Right lobe of liver (tissue), 6 donors: Measurements from ENCODE around the gene SERPINH1. TPM values are rescaled to one million over a fixed set of nuclear protein-coding genes. Genes with fewer than 3 reads are reported as not detected.

Experiments
- ATAC-seq, 4 donors: fragments of 200-7000 bp; cut with Tn5 transposase; one replicate each; pipeline ENCODE4 v1.9.1; 2020; ENCODE audit warnings: mild to moderate bottlenecking in 4 of 4, moderate library complexity in 4 of 4
- DNase-seq, 3 donors: peaks; one replicate each; pipeline ENCODE4 v3.0.0-alpha.2; 2020
- H3K27ac ChIP-seq, 3 donors: fragments of 200-600 bp; one replicate each; pipeline ENCODE4 v1.8.0; 2022
- H3K27me3 ChIP-seq, 2 donors: fragments of 200-600 bp; one replicate each; pipeline ENCODE4 v1.8.0; 2022
- H3K36me3 ChIP-seq, 4 donors: fragments of 200-600 bp; sonication (generic) in 1 of 4; one replicate each; pipeline versions ENCODE4 v1.5.1 to v1.8.0; 2017 to 2022; ENCODE audit warnings: control low read depth in 1 of 4
- H3K4me1 ChIP-seq, 4 donors: fragments of 200-600 bp; sonication (generic) in 1 of 4; one replicate each; pipeline versions ENCODE4 v1.5.1 to v1.8.0; 2017 to 2022; ENCODE audit warnings: control low read depth in 1 of 4
- H3K4me3 ChIP-seq, 3 donors: fragments of 200-600 bp; one replicate each; pipeline ENCODE4 v1.8.0; 2022
- H3K9me3 ChIP-seq, 4 donors: fragments of 200-600 bp; sonication (generic) in 1 of 4; one replicate each; pipeline versions ENCODE4 v1.5.1 to v1.8.0; 2017 to 2022; ENCODE audit warnings: control low read depth in 1 of 4
- CTCF ChIP-seq, 4 donors: fragments of 200-600 bp in 3 of 4; fragments of 450-650 bp in 1 of 4; IDR thresholded peaks; one replicate each; pipeline versions ENCODE4 v1.5.1 to v1.8.0; 2016 to 2022; ENCODE audit warnings: antibody characterized with exemption in 4 of 4, mild to moderate bottlenecking in 2 of 4
- POLR2A ChIP-seq: fragments of 450-650 bp; IDR thresholded peaks from one replicate; pipeline ENCODE4 v1.6.1; 2017; ENCODE audit warnings: antibody characterized with exemption, mild to moderate bottlenecking
- WGBS: methylation state at CpG from one replicate; pipeline ENCODE4 v1.1.6; 2018; ENCODE audit warnings: low coverage, low lambda C conversion rate; ENCODE audit not compliant: insufficient coverage; ENCODE audit errors: missing lambda C conversion rate; 5-methylcytosine and 5-hydroxymethylcytosine counted together
- intact Hi-C, 2 donors: fragments of 100-400 bp; cut with DNase I; formaldehyde crosslinking; loops; one replicate each; pipeline versions ENCODE4 v1.11.2 to v1.14.1; 2022
- total RNA-seq, 6 experiments: library from RNA; depleted of rRNA in 2 of 6; stranded (reverse); fragments of >200 nt in 2 of 6; fragmentation: NEBNext Ultra II Directional in 3 of 6; extraction: Animal tissue kit (Norgen Biotek cat#: 25700) in 3 of 6; gene quantifications; one replicate each; pipeline versions ENCODE4 v1.1.0 to v1.2.4, GENCODE V29; 2016 to 2023
- donor health status: DM: no; HTN: yes; CAD: no.
- donor health status: DM: no; HTN: no; CAD: no.
- donor health status: DM: no; HTN: no; CAD: no.
- donor health status: DM: no; HTN: yes; CAD: no.
- donor health status: DM: no; HTN: yes; CAD: no.

SERPINH1 gene
- total RNA-seq, 6 experiments from 2014 or later: 14.6 to 44.3 (median 33.8) TPM

- Histone ChIP-seq H3K4me1 (no peaks in the 10 kb centered on the region), H3K4me3 (no peak overlapping the region), H3K36me3 (no peaks in the 10 kb centered on the region), H3K27me3 (no peaks in the 10 kb centered on the region), H3K9me3 (no peaks in the 10 kb centered on the region), H3K27ac (peak overlapping the region in 1 of 3 donors; percentile 54)
- no peak for TF ChIP-seq CTCF (IDR thresholded peaks at IDR 0.05)
- TF ChIP-seq POLR2A: no peak
- intact Hi-C loops: no loop called here
- 79% methylated on average over 10 of the region's 12 CpGs for WGBS
- DNase-seq (no peak), ATAC-seq (no peak)
These were observed 6.8 kb upstream of the SERPINH1 start for GRCh38 chr11:75555079-75555811.

GRCh38 chr11:75556275-75556674, 5.8 kb upstream of the SERPINH1 start:
- 52% methylated on average over 3 of the region's 3 CpGs for WGBS
- no peak for ATAC-seq
- DNase-seq: no peak
- no peak for TF ChIP-seq POLR2A
- no peak for TF ChIP-seq CTCF (IDR thresholded peaks at IDR 0.05)
- intact Hi-C loops: no loop called here
- no peak overlapping the region for H3K4me3 ChIP-seq
- no peaks in the 10 kb centered on the region for H3K4me1 ChIP-seq
- no peaks in the 10 kb centered on the region for H3K27me3 ChIP-seq
- H3K9me3 ChIP-seq: no peaks in the 10 kb centered on the region
- H3K27ac ChIP-seq: no peak overlapping the region
- H3K36me3 ChIP-seq: no peaks in the 10 kb centered on the region

- no peaks in the 10 kb centered on the region for H3K36me3 ChIP-seq
- 73% methylated on average over 8 of the region's 17 CpGs for WGBS
- no peak for DNase-seq
- intact Hi-C loops: no loop called here
- ATAC-seq: no peak
- peak overlapping the region; percentile 47 to 78 (median 51) for H3K27ac ChIP-seq
- no peaks in the 10 kb centered on the region for H3K9me3 ChIP-seq
- no peak overlapping the region for H3K4me3 ChIP-seq
- no peaks in the 10 kb centered on the region for H3K27me3 ChIP-seq
- TF ChIP-seq CTCF (IDR thresholded peaks at IDR 0.05) (no peak), POLR2A (no peak)
- no peaks in the 10 kb centered on the region for H3K4me1 ChIP-seq
These were observed 4.2 kb upstream of the SERPINH1 start for GRCh38 chr11:75557666-75558494.

- intact Hi-C loops: no loop called here
- no peaks in the 10 kb centered on the region for H3K36me3 ChIP-seq
- DNase-seq (no peak), ATAC-seq (peak in 1 of 4 donors; percentile 5)
- H3K27ac ChIP-seq: peak overlapping the region; percentile 47 to 78 (median 51)
- WGBS: 48% methylated on average over 7 of the region's 8 CpGs
- H3K27me3 ChIP-seq: no peaks in the 10 kb centered on the region
- H3K9me3 ChIP-seq: no peaks in the 10 kb centered on the region
- no peak overlapping the region for H3K4me3 ChIP-seq
- TF ChIP-seq CTCF (IDR thresholded peaks at IDR 0.05) (no peak), POLR2A (no peak)
- peaks cover 0 to 10% (median 5%) of the 10 kb centered on the region in 4 donors for H3K4me1 ChIP-seq
These were observed 2.9 kb upstream of the SERPINH1 start for GRCh38 chr11:75558939-75559843.
